ENCODE results near the gene NWD2.
A peak's percentile ranks its signal among the peaks of the same experiment; 100 is the strongest.

NWD2 gene

DNA sequence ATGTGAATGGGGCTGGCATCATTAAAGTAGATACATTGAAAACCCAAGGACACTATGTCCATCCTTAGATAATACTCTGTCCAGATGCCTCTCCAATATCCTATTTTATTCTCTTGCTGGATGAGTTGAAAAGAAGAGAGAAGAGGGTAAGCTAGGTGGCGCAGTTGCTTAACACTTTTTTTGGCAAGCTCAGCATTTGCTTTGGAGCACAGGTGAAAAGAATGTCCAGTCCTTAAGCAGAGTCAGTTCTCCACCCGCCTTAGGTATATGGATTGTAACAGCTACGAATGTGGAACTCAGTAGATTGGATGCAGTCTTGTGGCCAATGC, 208.4 kb downstream of the NWD2 start:
- Histone ChIP-seq H3K4me3 (ENCODE audit: low read length) (peak overlapping the region; percentile 57; the same call in 1 of the 2 replicates), H3K36me3 (ENCODE audit: control insufficient read depth, insufficient read depth, low read length) (no peaks in the 10 kb centered on the region), H3K9me3 (ENCODE audit: control insufficient read depth, insufficient read depth, low read length) (no peaks in the 10 kb centered on the region), H3K4me1 (ENCODE audit: control insufficient read depth, insufficient read depth, low read length) (no peaks in the 10 kb centered on the region), H3K27me3 (ENCODE audit: control insufficient read depth, insufficient read depth, low read length) (peaks cover 1% of the 10 kb centered on the region; the same call in 1 of the 2 replicates), H3K27ac (ENCODE audit: low read length) (no peak overlapping the region)
- peak; percentile 66 for DNase-seq (ENCODE audit: low read depth, low spot score)
- WGBS (ENCODE audit: insufficient coverage, insufficient read length), result no CpG with 5 or more reads among the region's 3 CpGs

DNA sequence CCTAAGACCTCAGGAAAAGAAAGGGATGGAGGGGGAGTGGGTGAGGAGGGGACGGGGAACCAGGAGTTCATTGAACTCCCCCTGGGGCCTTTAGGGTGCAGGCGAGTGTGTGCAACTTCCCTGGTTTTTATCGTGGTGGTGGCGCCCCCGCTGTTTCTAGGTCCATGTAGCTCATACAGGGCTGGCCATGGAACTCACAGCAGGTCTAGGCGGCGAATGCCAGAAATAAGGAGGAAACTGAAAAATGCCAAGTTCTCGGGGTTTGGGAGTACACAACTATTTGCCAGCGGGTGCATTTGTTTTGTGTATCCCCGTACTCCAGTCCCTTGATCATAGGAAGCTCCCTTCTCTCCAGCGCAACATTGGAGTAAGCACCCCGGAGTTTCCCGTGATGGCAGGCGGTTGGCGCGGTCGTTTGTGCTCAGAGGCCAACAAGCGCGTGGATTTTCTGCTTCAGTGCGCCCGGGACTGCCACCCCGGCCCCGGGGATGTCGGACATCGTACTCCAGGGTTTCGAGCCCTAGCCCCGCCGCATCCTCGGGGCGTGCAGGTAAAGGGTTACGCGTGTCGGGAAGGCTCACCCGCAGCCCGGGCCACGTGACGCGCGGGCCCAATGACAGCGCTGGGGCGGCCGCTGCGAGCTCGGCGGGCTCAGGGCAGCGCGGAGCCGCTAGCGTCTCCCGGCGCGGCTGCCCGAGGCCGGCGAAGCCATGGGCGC, 208.9 kb downstream of the NWD2 start:
- no peaks in the 10 kb centered on the region for H3K4me1 ChIP-seq (ENCODE audit: control insufficient read depth, insufficient read depth, low read length)
- no peak overlapping the region for H3K27ac ChIP-seq (ENCODE audit: low read length)
- H3K36me3 ChIP-seq (ENCODE audit: control insufficient read depth, insufficient read depth, low read length), result no peaks in the 10 kb centered on the region
- H3K27me3 ChIP-seq (ENCODE audit: control insufficient read depth, insufficient read depth, low read length), result peaks cover 1% of the 10 kb centered on the region; the same call in 1 of the 2 replicates
- H3K9me3 ChIP-seq (ENCODE audit: control insufficient read depth, insufficient read depth, low read length), result no peaks in the 10 kb centered on the region
- no CpG with 5 or more reads among the region's 56 CpGs for WGBS (ENCODE audit: insufficient coverage, insufficient read length)
- peak overlapping the region; percentile 57; the same call in 1 of the 2 replicates for H3K4me3 ChIP-seq (ENCODE audit: low read length)
- DNase-seq (ENCODE audit: low read depth, low spot score), result peak; percentile 4

DNA sequence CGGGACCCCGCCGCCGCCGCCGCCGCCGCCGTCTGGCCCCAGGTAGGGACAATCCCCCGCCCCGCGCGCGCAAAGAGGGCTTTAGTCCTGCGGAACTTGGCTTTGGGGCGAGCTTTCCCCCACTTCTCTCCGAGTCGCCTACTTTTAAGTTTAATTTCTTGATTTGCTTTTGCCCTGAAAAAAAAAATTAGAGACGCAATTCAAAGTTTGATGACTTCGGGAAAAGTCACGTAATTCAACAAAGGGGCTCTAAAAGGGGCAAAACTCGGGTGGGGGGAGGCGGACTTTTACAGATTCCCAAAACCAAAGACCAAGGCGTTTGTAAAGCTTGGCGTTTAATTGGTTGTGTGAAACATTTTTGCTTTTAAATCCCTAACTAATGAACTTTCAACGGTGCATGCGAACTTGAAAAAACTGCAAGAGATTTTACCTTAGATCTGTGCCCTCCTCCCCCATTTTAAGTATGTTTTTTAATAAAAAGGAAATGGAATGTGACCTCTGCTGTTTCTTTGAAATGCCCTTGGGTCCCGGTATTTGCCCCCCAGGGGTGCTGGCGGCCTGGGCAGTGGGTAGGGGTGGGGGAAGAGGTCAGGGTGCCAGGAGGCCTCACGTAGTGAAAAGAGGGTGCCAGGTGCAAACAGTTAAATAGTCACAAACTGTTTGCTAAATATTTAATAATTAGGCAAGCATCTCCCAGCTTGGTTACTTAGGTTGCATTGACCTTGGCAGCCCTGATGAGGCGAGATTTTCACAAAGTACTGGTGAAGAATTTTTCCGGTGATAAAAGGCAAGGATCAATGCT, 209.7 kb downstream of the NWD2 start:
- H3K27ac ChIP-seq (ENCODE audit: low read length), result no peak overlapping the region
- peak overlapping the region; percentile 57; the same call in 1 of the 2 replicates for H3K4me3 ChIP-seq (ENCODE audit: low read length)
- WGBS (ENCODE audit: insufficient coverage, insufficient read length), result no CpG with 5 or more reads among the region's 32 CpGs
- no peak for DNase-seq (ENCODE audit: low read depth, low spot score)
- peaks cover 1% of the 10 kb centered on the region; the same call in 1 of the 2 replicates for H3K27me3 ChIP-seq (ENCODE audit: control insufficient read depth, insufficient read depth, low read length)
- H3K4me1 ChIP-seq (ENCODE audit: control insufficient read depth, insufficient read depth, low read length), result no peaks in the 10 kb centered on the region
- no peaks in the 10 kb centered on the region for H3K36me3 ChIP-seq (ENCODE audit: control insufficient read depth, insufficient read depth, low read length)
- no peaks in the 10 kb centered on the region for H3K9me3 ChIP-seq (ENCODE audit: control insufficient read depth, insufficient read depth, low read length)

DNA sequence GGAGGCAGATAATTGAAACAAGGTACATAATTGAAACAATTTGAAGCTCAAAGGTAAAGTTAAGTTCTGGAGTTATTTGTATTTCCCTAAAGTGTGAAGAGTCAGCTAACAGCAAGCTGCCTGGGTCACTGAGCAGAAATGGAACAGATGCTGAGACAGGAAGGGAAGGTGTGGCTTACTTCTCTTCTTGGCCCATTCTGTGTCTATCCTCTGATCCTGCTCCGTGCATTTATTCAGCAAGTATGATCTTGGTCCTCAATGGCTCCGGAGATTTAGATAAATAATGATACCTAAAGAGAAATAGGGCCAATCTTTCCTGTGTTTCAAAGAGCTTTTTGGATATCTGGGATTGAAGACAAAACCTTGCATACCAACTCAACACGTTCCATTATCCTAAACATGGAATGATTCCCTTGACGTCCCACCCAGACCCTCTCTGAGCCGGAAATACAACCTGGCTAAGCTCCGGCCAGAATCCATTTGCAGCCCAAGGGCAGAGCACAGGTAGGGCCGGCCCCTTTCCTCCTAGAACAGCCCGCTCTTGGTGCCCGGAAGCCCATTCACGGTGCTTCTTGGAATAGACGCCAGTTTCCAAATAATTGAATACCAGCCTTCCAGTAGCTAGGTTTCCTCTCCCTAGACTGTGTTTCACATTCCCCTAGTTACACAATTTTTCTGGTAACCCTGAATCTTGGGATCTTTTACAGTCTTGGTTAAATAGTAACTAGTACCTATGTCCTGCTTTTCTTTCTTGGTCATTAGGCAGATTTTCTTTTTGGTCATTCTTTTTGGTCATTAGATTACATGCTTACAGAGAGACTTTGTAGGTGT, 211.0 kb downstream of the NWD2 start:
- no CpG with 5 or more reads among the region's 11 CpGs for whole genome bisulfite sequencing (ENCODE audit: insufficient coverage, insufficient read length)
- no peak for DNase-seq (ENCODE audit: low read depth, low spot score)
- Histone ChIP-seq H3K27ac (ENCODE audit: low read length) (no peak overlapping the region), H3K4me1 (ENCODE audit: control insufficient read depth, insufficient read depth, low read length) (no peaks in the 10 kb centered on the region), H3K36me3 (ENCODE audit: control insufficient read depth, insufficient read depth, low read length) (no peaks in the 10 kb centered on the region), H3K9me3 (ENCODE audit: control insufficient read depth, insufficient read depth, low read length) (no peaks in the 10 kb centered on the region), H3K4me3 (ENCODE audit: low read length) (no peak overlapping the region), H3K27me3 (ENCODE audit: control insufficient read depth, insufficient read depth, low read length) (peaks cover 1% of the 10 kb centered on the region; the same call in 1 of the 2 replicates)

DNA sequence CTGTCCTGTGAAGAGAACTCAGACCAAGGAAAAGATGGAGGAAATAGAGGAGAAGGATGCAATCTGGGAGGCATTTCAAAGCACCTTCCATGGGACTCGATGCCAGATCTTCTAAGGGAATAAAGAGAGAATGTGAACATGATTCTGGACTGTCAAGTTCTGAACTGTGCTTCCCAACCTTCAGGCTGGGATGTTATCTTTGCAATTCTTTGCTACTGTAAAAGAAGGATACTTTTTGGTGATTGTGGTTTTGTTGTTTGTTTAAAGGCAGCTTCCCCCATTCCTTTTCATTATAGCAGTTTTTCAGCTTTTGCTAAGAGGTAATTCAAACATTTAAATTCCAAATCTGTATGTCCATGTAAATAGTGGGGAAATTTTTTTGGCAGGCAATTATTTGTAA, 217.3 kb downstream of the NWD2 start:
- Histone ChIP-seq H3K36me3 (ENCODE audit: control insufficient read depth, insufficient read depth, low read length) (no peaks in the 10 kb centered on the region), H3K27ac (ENCODE audit: low read length) (no peak overlapping the region), H3K4me1 (ENCODE audit: control insufficient read depth, insufficient read depth, low read length) (no peaks in the 10 kb centered on the region), H3K27me3 (ENCODE audit: control insufficient read depth, insufficient read depth, low read length) (no peaks in the 10 kb centered on the region), H3K4me3 (ENCODE audit: low read length) (no peak overlapping the region), H3K9me3 (ENCODE audit: control insufficient read depth, insufficient read depth, low read length) (no peaks in the 10 kb centered on the region)
- DNase-seq (ENCODE audit: low read depth, low spot score), result no peak
- WGBS (ENCODE audit: insufficient coverage, insufficient read length), result no CpG with 5 or more reads among the region's 1 CpG

DNA sequence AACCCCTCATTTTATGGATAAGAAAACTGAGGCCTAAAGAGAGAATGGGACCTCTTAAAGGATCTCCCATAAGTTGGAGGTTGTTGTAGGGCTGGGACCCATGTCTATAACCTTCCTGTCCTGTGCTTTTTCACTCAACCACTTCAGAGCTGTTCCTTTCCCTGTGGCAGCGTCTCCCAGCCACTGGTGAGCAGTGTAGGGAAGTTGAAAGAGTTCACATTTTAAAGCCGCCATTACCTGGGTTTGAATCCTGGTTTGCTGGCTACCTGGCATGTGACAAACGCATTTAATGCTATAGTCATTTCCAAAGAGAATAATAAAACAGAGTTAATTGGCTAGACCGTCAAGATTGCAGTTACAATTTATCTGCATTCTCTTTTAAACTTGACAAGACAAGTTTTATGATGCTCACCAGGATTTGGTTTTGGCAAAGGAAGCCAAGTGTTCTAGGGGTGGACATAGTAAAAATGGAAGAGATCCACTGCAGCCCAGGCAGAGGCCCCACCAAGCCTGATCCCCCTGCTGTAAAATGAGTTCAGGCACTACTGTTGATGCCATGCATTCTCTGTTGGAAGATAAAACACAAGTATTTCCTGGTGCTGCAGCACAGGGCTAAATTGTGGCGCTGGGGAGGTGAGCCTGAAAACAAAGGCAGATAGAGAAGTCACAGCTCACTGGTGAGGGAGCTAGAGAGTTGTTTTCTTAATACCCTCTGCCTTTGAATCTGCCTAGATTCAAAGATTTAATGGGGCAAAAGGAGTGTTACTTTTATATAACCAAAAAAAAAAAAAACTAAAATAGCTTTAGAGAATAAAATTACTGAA, 218.7 kb downstream of the NWD2 start:
- Histone ChIP-seq H3K36me3 (ENCODE audit: control insufficient read depth, insufficient read depth, low read length) (no peaks in the 10 kb centered on the region), H3K4me1 (ENCODE audit: control insufficient read depth, insufficient read depth, low read length) (no peaks in the 10 kb centered on the region), H3K9me3 (ENCODE audit: control insufficient read depth, insufficient read depth, low read length) (no peaks in the 10 kb centered on the region), H3K27ac (ENCODE audit: low read length) (no peak overlapping the region), H3K4me3 (ENCODE audit: low read length) (no peak overlapping the region), H3K27me3 (ENCODE audit: control insufficient read depth, insufficient read depth, low read length) (no peaks in the 10 kb centered on the region)
- no CpG with 5 or more reads among the region's 5 CpGs for WGBS (ENCODE audit: insufficient coverage, insufficient read length)
- DNase-seq (ENCODE audit: low read depth, low spot score), result peak; percentile 5

DNA sequence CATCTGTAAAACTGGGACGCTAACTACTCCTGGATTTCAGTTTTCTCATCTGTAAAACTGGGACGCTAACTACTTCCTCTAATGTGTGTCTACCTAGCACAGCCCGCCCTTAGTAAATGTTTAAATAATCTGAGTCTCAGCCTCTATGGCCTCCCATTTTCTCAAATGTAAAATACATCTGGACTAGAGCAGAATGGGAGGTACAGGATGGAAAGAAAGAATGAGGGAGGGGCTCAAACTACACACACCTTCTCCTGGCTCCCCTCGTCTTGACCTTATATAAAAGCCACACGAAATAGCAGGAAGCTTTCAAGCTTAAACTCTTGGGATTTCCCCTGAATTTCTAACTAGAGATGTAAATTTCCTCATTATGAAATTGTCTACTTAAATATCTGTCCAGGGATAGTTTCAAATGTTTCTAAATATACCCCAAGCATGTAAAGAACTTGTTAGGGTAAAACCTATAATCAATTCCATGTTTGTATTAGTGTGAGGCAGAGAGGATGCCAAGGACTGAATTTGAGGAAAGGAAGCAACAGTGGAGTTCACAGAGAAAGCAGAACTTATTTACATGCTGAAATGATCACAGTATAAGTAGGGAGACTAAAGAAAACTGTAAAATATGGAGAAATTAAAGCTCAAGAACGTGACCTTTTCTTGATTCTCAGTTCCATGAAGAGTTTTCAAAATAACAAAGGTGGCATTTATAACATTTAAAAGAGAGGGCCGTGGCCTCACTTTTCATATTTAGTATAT, 220.0 kb downstream of the NWD2 start:
- Histone ChIP-seq H3K9me3 (ENCODE audit: control insufficient read depth, insufficient read depth, low read length) (no peaks in the 10 kb centered on the region), H3K27ac (ENCODE audit: low read length) (no peak overlapping the region), H3K36me3 (ENCODE audit: control insufficient read depth, insufficient read depth, low read length) (no peaks in the 10 kb centered on the region), H3K4me3 (ENCODE audit: low read length) (no peak overlapping the region), H3K27me3 (ENCODE audit: control insufficient read depth, insufficient read depth, low read length) (no peaks in the 10 kb centered on the region), H3K4me1 (ENCODE audit: control insufficient read depth, insufficient read depth, low read length) (no peaks in the 10 kb centered on the region)
- DNase-seq (ENCODE audit: low read depth, low spot score), result no peak
- no CpG with 5 or more reads among the region's 7 CpGs for WGBS (ENCODE audit: insufficient coverage, insufficient read length)

DNA sequence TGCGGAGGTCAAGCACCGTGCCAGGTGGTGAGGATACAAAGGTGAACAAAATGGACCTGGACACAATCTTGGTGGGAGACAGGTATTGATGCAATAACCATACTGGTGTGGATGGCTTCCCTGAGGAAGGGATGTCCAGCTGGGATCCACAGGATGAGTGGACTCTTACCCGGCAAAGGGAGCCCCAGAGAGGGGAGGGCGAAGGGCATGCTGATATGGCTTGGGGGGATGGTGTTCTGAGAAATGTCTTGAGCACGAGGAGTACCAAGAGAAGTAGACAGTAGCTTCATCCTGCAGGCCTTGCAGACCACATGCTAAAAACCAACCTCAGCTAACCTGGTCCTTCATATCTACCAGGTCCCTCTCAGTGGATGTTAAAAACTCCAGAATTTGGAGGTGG, 220.8 kb downstream of the NWD2 start:
- DNase-seq (ENCODE audit: low read depth, low spot score), result no peak
- H3K27me3 ChIP-seq (ENCODE audit: control insufficient read depth, insufficient read depth, low read length), result no peaks in the 10 kb centered on the region
- no peaks in the 10 kb centered on the region for H3K4me1 ChIP-seq (ENCODE audit: control insufficient read depth, insufficient read depth, low read length)
- no CpG with 5 or more reads among the region's 5 CpGs for WGBS (ENCODE audit: insufficient coverage, insufficient read length)
- H3K36me3 ChIP-seq (ENCODE audit: control insufficient read depth, insufficient read depth, low read length), result no peaks in the 10 kb centered on the region
- H3K4me3 ChIP-seq (ENCODE audit: low read length), result no peak overlapping the region
- H3K27ac ChIP-seq (ENCODE audit: low read length), result no peak overlapping the region
- H3K9me3 ChIP-seq (ENCODE audit: control insufficient read depth, insufficient read depth, low read length), result no peaks in the 10 kb centered on the region

DNA sequence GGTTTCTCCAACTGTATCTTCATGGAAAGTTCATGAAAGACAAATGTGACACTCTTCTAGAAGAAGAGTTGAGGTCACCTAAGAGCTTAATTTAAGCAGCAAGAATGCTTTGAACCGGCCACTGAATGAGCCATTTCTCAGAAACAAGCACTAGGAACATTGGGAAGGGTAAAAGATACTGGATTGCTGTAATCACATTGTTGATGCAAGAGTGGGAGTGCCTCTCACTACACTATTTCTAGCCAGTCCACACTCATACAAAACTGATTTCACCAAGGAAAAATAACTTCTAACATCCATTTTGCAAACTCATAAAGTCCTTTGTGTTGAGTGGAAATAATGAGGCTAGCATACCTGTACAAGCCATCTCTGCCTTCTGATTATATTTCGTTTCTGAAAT, 221.3 kb downstream of the NWD2 start:
- Histone ChIP-seq H3K4me3 (ENCODE audit: low read length) (no peak overlapping the region), H3K36me3 (ENCODE audit: control insufficient read depth, insufficient read depth, low read length) (no peaks in the 10 kb centered on the region), H3K9me3 (ENCODE audit: control insufficient read depth, insufficient read depth, low read length) (no peaks in the 10 kb centered on the region), H3K27ac (ENCODE audit: low read length) (no peak overlapping the region), H3K27me3 (ENCODE audit: control insufficient read depth, insufficient read depth, low read length) (no peaks in the 10 kb centered on the region), H3K4me1 (ENCODE audit: control insufficient read depth, insufficient read depth, low read length) (no peaks in the 10 kb centered on the region)
- DNase-seq (ENCODE audit: low read depth, low spot score), result no peak
- no CpG with 5 or more reads among the region's 2 CpGs for WGBS (ENCODE audit: insufficient coverage, insufficient read length)

Data from iPS DF 6.9 (cell line).